HCT116 (cell line): ENCODE results near the gene P2RX1. TPM values are rescaled to one million over a fixed set of nuclear protein-coding genes. Genes with fewer than 3 reads are reported as not detected.

ENCODE experiments used
- ATAC-seq: fragments of 200-7000 bp; cut with Tn5 transposase; 2 replicates; pipeline ENCODE4 v1.9.1; 2020; ENCODE audit warnings: mild to moderate bottlenecking, moderate library complexity
- BruUV-seq: library from RNA; stranded (reverse); fragments of 400-500 nt; replicated peaks from 2 replicates; lab custom pipeline; 2021; lab: Mats Ljungman, UMichigan
- CTCF ChIA-PET: fragments of 300-600 bp; sonication (Branson Sonifier 250); formaldehyde crosslinking; loops from one replicate; lab custom pipeline; 2021; ENCODE audit warnings: antibody characterized with exemption; lab: Charles Lee
- POLR2A ChIA-PET: fragments of 300-600, 350-600 bp; sonication (Branson Sonifier 250); formaldehyde crosslinking; loops from one replicate; lab custom pipeline; 2021; ENCODE audit warnings: antibody characterized with exemption; lab: Charles Lee
- RAD21 ChIA-PET, 2 experiments: fragments of 300-600 bp; sonication (Branson Sonifier 250); formaldehyde crosslinking; loops; one replicate each; lab custom pipeline; 2023; ENCODE audit warnings: low total read pairs in 2 of 2; ENCODE audit not compliant: uncharacterized antibody in 2 of 2, unreplicated experiment in 2 of 2, low non-redundant PET in 1 of 2; lab: Charles Lee
- DNase-seq: peaks from one replicate; pipeline ENCODE4 v3.0.0-alpha.2; 2010; ENCODE audit warnings: low read depth, low spot score
- H2AFZ ChIP-seq: fragments of 200-600 bp; shearing (Covaris generic), sonication (generic); 2 replicates; pipeline ENCODE4 v1.6.1; 2017; ENCODE audit warnings: low read depth, mixed run types, mixed read lengths, antibody characterized with exemption, low read length; ENCODE audit not compliant: poor library complexity, severe bottlenecking
- H3K27ac ChIP-seq: 2 replicates; pipeline ENCODE4 v1.5.1; 2012; ENCODE audit warnings: low read depth, low read length
- H3K27me3 ChIP-seq: fragments of 200-600 bp; sonication (generic); 2 replicates; pipeline ENCODE4 v1.6.1; 2016; ENCODE audit warnings: mixed run types, low read length, mixed read lengths; ENCODE audit not compliant: insufficient read depth
- H3K36me3 ChIP-seq, 2 experiments: fragments of 200-500 bp in 1 of 2; fragments of 200-600 bp in 1 of 2; sonication (Bioruptor generic) in 1 of 2; sonication (generic) in 1 of 2; 2 replicates each; pipeline versions ENCODE4 v1.5.1 to v1.6.1; 2014 to 2016; ENCODE audit warnings: low read length in 2 of 2, inconsistent platforms in 1 of 2, mixed read lengths in 1 of 2, mixed run types in 1 of 2; ENCODE audit not compliant: insufficient read depth in 2 of 2, control insufficient read depth in 1 of 2
- H3K4me1 ChIP-seq, 2 experiments: fragments of 200-600 bp in 1 of 2; sonication (generic) in 1 of 2; 2 replicates each; pipeline versions ENCODE4 v1.5.1 to v1.6.1; 2012 to 2017; ENCODE audit warnings: low read length in 2 of 2, inconsistent platforms in 1 of 2, mild to moderate bottlenecking in 1 of 2, mixed read lengths in 1 of 2, mixed run types in 1 of 2, moderate library complexity in 1 of 2; ENCODE audit not compliant: insufficient read depth in 2 of 2, control insufficient read depth in 1 of 2
- H3K4me2 ChIP-seq: fragments of 200-600 bp; sonication (generic); 2 replicates; pipeline ENCODE4 v1.6.1; 2017; ENCODE audit warnings: mixed run types, low read length, mixed read lengths
- H3K4me3 ChIP-seq, 2 experiments: fragments of 200-600 bp in 1 of 2; sonication (generic) in 1 of 2; replicated peaks in 1 of 2; 2 replicates each; pipeline ENCODE4 v1.5.1; 2011 to 2016; ENCODE audit warnings: low read length in 2 of 2, control low read depth in 1 of 2, low read depth in 1 of 2, mild to moderate bottlenecking in 1 of 2, mixed read lengths in 1 of 2, mixed run types in 1 of 2
- H3K79me2 ChIP-seq: fragments of 200-600 bp; sonication (generic); 2 replicates; pipeline ENCODE4 v1.6.1; 2017; ENCODE audit warnings: mild to moderate bottlenecking, mixed run types, low read length, moderate library complexity, mixed read lengths; ENCODE audit not compliant: insufficient read depth
- H3K9ac ChIP-seq: fragments of 200-600 bp; sonication (generic); 2 replicates; pipeline ENCODE4 v1.6.1; 2016; ENCODE audit warnings: low read length, mixed read lengths
- H3K9me2 ChIP-seq: fragments of 200-600 bp; sonication (generic), shearing (Covaris generic); 2 replicates; pipeline ENCODE4 v1.6.1; 2017; ENCODE audit warnings: mixed run types, mild to moderate bottlenecking, moderate library complexity; ENCODE audit not compliant: insufficient read depth
- H3K9me3 ChIP-seq, 2 experiments: fragments of 200-500 bp in 1 of 2; fragments of 200-600 bp in 1 of 2; sonication (Bioruptor generic) in 1 of 2; sonication (generic) in 1 of 2; 2 replicates each; pipeline ENCODE4 v1.6.1; 2014 to 2017; ENCODE audit warnings: low read length in 2 of 2, mixed read lengths in 2 of 2, inconsistent platforms in 1 of 2, low read depth in 1 of 2, mild to moderate bottlenecking in 1 of 2, mixed run types in 1 of 2, moderate library complexity in 1 of 2; ENCODE audit not compliant: control insufficient read depth in 1 of 2, insufficient read depth in 1 of 2
- H4K20me1 ChIP-seq: fragments of 200-600 bp; sonication (generic), shearing (Covaris generic); 2 replicates; pipeline ENCODE4 v1.6.1; 2017; ENCODE audit warnings: mixed run types, mild to moderate bottlenecking, moderate library complexity; ENCODE audit not compliant: insufficient read depth
- RAD21 ChIP-seq: IDR thresholded peaks from 2 replicates; pipeline ENCODE4 v1.6.1; 2012; ENCODE audit warnings: low read depth, mild to moderate bottlenecking
- YY1 ChIP-seq: IDR thresholded peaks from 2 replicates; pipeline ENCODE4 v1.6.1; 2011; ENCODE audit warnings: low read length, low read depth, moderate library complexity, mild to moderate bottlenecking; ENCODE audit not compliant: insufficient replicate concordance; ENCODE audit errors: extremely low read depth
- intact Hi-C: fragments of 100-400 bp; cut with micrococcal nuclease; formaldehyde crosslinking; loops from 2 replicates; pipeline ENCODE4 v1.10.0; 2022
- total RNA-seq: library from RNA; stranded (reverse); gene quantifications from one replicate; pipeline ENCODE4 v1.2.1, GENCODE V29; 2021; ENCODE audit not compliant: unreplicated experiment
- TF ChIP-seq, protein P1 (sequence below): IDR thresholded peaks from 2 replicates; pipeline ENCODE4 v1.6.1; 2011; ENCODE audit warnings: mild to moderate bottlenecking, low read length, moderate library complexity; ENCODE audit not compliant: insufficient replicate concordance; ENCODE audit errors: extremely low read depth
- TF ChIP-seq, protein P2 (sequence below): IDR thresholded peaks from 2 replicates; pipeline ENCODE4 v1.6.1; 2012
- TF ChIP-seq, protein P3 (sequence below): IDR thresholded peaks from 2 replicates; pipeline ENCODE4 v1.6.1; 2012
- TF ChIP-seq, protein P4 (sequence below), 3 experiments: fragments of 200-600 bp in 1 of 3; sonication (generic) in 1 of 3; IDR thresholded peaks in 2 of 3; conservative IDR thresholded peaks in 1 of 3; 2 replicates each; pipeline ENCODE4 v1.5.1; 2012 to 2017; ENCODE audit warnings: low read depth in 2 of 3, low read length in 2 of 3, antibody characterized with exemption in 1 of 3, borderline replicate concordance in 1 of 3, control low read depth in 1 of 3, mild to moderate bottlenecking in 1 of 3, mixed read lengths in 1 of 3, mixed run types in 1 of 3, moderate library complexity in 1 of 3; ENCODE audit not compliant: insufficient read depth in 1 of 3

Gene P2RX1
- total RNA-seq, 1 experiment from 2014 or later = not detected

DNA sequence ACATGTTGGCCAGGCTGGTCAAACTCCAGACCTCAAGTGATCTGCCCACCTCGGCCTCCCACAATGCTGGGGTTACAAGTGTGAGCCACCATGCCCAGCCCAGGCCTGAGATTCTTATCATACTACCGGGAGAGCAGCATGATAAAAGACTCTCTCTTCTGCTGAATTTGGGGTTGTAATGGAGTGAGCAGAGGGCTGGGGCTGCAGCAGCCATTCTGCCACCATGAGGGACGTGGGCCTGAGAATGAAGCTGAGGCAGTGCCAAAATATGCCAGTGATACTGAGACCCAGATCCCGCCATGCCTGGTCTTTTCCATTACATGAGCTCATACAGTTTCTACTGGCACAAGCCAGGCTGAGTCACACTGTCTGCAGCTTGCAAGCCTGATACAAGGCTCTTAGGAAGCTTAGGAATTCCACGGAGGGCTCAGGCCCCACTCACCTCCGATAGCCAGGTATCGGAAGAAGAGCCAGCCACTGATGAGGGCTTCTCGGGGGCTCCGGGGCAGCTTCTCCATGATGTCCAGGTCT, 19.6 kb upstream of the P2RX1 start (continued):
- TF ChIP-seq, protein P1, sequence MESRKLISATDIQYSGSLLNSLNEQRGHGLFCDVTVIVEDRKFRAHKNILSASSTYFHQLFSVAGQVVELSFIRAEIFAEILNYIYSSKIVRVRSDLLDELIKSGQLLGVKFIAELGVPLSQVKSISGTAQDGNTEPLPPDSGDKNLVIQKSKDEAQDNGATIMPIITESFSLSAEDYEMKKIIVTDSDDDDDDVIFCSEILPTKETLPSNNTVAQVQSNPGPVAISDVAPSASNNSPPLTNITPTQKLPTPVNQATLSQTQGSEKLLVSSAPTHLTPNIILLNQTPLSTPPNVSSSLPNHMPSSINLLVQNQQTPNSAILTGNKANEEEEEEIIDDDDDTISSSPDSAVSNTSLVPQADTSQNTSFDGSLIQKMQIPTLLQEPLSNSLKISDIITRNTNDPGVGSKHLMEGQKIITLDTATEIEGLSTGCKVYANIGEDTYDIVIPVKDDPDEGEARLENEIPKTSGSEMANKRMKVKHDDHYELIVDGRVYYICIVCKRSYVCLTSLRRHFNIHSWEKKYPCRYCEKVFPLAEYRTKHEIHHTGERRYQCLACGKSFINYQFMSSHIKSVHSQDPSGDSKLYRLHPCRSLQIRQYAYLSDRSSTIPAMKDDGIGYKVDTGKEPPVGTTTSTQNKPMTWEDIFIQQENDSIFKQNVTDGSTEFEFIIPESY = no peak
- TF ChIP-seq, protein P2, sequence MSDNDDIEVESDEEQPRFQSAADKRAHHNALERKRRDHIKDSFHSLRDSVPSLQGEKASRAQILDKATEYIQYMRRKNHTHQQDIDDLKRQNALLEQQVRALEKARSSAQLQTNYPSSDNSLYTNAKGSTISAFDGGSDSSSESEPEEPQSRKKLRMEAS = no peak
- TF ChIP-seq, protein P3, sequence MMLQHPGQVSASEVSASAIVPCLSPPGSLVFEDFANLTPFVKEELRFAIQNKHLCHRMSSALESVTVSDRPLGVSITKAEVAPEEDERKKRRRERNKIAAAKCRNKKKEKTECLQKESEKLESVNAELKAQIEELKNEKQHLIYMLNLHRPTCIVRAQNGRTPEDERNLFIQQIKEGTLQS = no peak
- TF ChIP-seq YY1 = no peak

DNA sequence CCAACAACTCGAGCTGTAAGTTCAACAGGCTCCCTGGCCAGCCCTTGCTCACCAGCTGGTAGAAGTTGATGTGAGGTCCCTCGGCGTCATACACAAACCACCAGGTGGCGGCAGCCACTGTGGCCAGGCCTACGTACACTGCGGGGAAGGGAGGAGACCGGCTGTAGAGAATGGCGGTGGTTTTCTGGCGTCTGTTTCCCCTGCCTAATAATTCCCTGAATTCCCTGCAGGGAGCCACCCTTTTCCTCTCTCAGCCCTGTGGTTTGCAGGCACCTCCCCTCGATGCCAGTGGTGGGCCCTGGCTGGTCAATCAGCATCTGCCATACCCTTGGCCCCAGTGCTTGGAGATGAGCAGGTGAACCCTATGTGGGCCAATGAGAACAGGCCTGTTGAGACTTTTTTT, 18.9 kb upstream of the P2RX1 start:
- Histone ChIP-seq H3K9ac (no peak overlapping the region), H3K27me3 (no peaks in the 10 kb centered on the region), H3K9me2 (no peaks in the 10 kb centered on the region), H3K79me2 (no peaks in the 10 kb centered on the region), H3K4me2 (no peak overlapping the region), H3K4me1 (peaks cover 0 to 5% of the 10 kb centered on the region in 2 experiments; a peak in 1 of 4 replicates), H3K4me3 (no peak overlapping the region), H3K27ac (no peak overlapping the region), H3K36me3 (no peaks in the 10 kb centered on the region), H4K20me1 (no peaks in the 10 kb centered on the region), H3K9me3 (no peaks in the 10 kb centered on the region), H2AFZ (no peak overlapping the region)
- ATAC-seq (peak; percentile 99), DNase-seq (peak; percentile 41)
- no TSS peak for BruUV-seq
- ChIA-PET POLR2A (no interaction called here), RAD21 (interaction anchor here in 1 of 2 experiments (0.6 kb wide), 1 partner anchor 226 kb away, joined by 8 read pairs; no protein-coding TSS in a partner anchor), CTCF (interaction anchor here (1.0 to 1.8 kb wide), 3 partner anchors 21 to 265 kb away, joined by 3 to 8 read pairs (median 4); no protein-coding TSS in a partner anchor)
- TF ChIP-seq, protein P1 = no peak
- TF ChIP-seq, protein P4, sequence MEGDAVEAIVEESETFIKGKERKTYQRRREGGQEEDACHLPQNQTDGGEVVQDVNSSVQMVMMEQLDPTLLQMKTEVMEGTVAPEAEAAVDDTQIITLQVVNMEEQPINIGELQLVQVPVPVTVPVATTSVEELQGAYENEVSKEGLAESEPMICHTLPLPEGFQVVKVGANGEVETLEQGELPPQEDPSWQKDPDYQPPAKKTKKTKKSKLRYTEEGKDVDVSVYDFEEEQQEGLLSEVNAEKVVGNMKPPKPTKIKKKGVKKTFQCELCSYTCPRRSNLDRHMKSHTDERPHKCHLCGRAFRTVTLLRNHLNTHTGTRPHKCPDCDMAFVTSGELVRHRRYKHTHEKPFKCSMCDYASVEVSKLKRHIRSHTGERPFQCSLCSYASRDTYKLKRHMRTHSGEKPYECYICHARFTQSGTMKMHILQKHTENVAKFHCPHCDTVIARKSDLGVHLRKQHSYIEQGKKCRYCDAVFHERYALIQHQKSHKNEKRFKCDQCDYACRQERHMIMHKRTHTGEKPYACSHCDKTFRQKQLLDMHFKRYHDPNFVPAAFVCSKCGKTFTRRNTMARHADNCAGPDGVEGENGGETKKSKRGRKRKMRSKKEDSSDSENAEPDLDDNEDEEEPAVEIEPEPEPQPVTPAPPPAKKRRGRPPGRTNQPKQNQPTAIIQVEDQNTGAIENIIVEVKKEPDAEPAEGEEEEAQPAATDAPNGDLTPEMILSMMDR (IDR thresholded peaks at IDR 0.05 in 2 of 3, conservative IDR thresholded peaks at IDR 0.05 in 1 of 3; ENCODE audit: borderline replicate concordance in 1 of 3, insufficient read depth in 1 of 3, low read depth in 2 of 3, low read length in 2 of 3) = peak; percentile 73 to 81 (median 77)
- peak; percentile 87 for TF ChIP-seq RAD21
- intact Hi-C loops = loop anchor here (1.0 kb wide), 2 partner anchors 69 to 139 kb away; no protein-coding TSS in a partner anchor
